GM19238 (cell line): ENCODE measurements around the gene AHRR.
"Not testable (repeated sequence)": the region's sequence is repeated elsewhere in the genome, so short reads cannot be mapped to it uniquely, and the experiment has no call there.

ENCODE experiments used
- DNase-seq: peaks from one replicate; pipeline ENCODE4 v3.0.0; 2011; ENCODE audit warnings: low spot score; ENCODE audit not compliant: insufficient read length

AHRR gene

DNA sequence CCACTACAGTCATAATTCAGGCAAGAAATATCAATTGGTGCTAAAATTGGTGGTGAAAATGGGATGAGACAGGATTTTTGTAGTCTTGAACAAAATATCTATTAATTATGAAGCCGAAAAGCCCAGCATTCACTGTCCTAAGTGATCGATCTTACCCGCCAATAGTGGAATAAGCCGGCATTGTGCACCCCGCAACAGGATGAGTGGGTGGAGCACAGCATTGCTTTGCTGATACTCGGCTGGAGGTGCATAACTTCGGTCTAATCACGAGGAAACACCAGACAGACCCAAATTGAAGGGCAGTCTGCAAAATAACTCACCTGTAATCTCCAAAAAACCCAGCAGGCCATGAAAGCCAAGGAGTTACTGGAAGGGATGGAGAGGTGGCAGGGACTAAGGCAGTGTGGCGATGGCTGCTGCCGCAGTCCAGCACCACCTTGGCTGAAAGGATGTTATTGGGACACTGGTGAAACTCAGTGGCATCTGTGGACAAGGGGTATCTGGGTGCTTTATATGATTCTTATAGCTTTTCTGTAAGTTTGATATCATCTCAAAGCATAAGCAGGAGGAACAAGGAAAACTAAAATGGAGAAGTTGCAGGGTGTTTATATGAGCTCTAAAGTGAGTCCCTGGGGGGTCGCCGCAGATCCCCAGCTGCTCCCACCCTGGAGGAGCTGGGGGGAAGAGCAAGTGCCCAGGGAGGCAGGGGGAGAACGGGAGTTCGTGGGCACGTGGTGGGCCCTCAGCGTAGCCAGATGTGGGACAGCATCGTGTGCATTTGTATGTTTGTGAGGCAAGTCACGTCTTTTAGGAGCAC, 45.2 kb downstream of the AHRR start:
- no peak for DNase-seq

DNA sequence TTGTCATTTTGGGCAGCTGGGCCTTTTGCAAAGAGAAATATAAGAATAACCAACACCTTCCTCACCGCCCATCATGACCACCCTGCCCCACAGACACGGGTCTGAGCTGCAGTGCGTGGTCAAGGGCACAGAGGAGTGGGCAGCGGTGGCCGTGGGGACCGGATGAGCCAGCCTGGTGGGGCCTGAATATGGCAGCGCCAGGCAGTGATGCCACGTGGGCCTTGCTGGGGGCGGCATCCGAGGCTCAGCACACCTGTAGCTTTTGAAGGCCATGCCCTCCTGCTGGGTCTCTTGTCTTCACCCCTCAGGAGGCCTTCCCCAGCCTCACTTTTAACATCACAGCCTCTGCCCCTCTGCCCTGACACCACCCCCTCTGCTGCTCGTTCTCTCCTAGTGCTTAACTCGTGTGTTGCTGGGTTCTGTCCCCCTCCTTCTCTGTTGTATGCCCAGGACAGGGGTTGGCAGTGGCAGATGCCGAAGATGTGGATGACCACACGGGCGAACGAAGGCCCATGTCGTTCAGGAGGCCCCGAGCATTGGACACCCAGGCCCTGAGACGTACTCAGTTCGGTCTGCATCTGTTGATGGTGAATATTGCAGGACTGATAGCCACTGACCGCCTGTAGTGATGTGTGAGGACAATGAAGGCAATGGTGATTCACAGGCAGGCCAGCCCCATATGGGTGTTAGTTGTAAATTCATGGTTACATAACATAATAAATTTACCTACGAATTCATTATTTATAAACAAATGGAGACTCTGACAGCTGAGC, 46.0 kb downstream of the AHRR start:
- DNase-seq, result no peak

DNA sequence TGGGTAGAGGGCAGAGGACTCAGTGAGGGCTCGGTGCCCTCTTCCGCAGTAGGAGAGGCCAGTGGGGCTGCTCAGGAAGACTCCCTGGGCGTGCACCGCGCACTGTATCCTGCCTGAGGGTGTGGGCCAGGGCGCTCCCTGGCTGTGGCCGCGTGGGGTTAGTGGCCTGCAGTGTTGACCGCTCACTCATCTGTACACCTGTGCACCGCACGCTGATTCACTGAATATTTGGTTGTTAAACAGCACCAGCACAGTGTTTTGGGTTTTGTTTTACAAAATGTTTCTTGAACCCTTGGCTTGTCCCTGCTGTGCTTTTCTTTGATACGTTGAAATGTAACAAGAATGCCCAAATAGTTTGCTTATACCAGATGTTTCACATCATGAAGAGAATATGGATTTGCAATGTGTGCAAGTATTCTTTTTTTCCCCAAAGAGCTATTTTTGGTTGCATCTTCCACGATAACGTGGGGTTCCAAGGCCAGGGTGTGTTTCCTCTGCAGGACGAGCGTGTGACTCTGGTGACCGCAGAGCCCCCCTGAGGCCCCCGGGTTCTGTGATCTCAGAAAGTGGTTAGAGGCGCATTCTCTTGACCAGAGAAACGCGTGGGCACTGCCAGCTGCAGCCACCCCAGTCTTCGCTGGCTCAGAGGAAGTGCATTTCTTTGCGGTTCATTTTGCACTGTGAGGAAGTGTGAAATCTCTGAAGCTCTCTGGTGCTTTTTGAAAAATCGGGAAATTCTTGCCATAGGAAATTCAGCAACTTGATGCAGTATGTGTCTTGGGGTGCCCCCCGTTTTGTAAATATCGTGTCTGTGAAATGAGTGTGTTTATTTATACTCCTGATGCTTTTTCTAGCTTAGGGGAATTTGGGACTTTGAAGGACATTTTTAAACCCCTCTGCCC, 46.9 kb downstream of the AHRR start:
- peak; percentile 60 for DNase-seq

DNA sequence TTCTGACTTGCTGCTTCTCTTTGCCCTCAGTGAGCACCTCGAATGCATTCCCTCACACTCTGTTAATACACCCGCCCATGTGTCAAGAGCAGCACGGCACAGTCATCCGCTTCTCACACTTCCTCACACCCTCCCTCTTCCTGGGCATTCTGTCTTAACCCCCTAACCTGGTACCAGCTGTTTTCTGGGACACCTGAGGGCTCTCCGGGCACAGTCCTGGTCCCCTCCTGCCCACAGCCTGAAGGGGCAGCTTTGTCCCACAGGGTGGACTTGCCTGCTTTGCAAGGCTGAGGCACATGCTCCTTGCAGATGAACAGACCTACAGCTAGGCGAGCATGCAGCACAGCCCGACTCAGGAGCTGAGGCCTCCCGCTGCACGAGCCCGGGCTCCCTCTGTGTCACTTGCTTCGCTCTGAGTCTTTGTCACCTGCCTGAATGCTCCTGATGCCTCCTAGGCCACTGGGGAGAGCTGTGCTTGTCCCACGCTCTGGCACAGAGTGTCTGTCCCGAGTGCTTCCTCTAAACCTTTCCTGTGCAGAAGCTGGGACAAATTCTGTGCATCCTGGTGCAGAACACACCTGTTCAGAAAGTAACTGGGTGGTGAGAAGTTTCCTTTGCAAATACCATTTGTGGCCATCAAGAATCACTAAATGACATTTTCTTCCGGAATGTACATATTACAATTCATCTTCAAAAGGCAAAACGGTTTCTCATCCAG, 47.8 kb downstream of the AHRR start:
- no peak for DNase-seq

DNA sequence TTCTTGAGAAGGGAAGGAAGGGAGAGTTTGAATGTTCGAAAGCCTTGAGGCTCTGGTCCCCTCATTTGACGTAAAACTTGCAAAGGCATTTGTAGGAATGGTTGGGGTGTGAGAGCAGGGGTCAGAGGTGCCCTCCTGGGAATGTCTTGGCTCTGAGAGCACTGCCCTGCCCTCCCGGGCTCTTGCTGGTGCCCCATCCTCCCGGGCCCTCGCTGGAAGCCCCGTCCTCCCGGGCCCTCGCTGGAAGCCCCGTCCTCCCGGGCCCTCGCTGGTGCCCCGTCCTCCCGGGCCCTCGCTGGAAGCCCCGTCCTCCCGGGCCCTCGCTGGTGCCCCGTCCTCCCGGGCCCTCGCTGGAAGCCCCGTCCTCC, 48.3 kb downstream of the AHRR start:
- DNase-seq, result not testable (repeated sequence)

DNA sequence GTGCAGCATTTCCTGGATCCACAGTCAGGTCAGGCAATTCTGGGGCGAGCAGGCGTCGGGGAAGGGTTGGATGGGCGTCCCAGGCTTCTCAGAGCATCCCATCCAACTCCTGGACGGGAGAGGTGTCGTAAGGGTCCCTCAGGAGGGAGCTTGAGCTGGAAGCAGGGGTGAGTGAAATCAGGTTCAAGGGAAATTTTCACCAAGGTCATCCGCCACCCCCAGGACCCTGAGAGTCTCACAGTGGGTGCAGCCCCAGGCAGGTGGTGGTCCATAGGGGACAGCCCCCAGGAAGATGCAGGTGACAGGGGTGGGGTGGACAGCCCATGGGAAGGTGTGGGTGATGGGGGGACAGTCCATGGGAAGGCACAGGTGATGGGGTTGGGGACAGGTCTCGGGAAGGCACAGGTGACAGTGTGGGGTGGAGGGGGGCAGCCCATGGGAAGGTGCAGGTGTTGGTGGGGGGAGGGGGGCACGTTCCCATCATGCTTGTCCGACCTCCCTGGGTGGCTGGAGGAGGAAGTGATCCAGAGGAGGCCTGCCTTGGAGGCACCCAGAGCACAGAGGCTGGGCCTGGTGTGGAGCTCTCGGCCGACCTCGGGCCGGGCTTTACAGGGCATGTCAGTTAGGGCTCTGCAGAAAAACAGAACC, 48.9 kb downstream of the AHRR start:
- no peak for DNase-seq

DNA sequence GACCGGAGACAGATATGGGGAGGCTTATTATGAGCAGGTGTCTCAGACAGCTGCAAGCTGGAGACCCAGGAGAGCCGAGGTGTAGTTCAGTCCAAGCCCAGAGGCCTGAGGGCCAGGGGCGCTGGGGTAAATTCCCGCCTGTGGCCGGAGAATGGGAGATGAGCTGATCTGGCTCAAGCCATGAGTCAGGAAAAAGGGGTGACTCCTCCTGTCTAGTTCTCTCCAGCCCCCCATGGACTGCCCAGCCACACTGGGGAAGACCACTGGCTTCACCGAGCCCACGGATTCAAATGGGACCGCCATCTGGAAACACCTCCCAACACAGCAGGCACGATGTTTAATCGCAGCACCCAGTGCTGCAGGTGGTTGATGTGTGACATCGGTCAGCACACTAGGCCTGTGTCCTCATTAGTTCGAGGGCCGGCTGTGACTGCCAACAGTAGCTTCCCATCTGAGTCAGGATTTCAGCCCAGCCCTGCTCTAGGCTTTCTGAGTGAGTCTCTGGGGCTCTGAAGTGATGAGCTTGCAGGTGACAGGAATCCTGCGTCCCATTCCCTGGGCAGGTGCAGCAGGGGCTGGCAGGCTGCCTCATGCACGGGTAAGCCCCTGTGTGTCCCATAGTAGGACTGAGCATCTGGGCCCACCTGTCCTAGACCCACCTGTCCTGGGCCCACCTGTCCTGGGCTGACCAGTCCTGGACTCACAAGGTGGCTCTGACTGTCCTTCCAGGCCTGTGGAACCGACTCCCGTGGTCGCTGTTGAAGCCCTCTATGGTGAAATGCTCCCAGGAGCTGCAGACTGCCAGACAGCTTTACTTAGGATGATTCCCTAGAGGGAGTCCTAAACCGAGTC, 49.7 kb downstream of the AHRR start:
- DNase-seq, result no peak

DNA sequence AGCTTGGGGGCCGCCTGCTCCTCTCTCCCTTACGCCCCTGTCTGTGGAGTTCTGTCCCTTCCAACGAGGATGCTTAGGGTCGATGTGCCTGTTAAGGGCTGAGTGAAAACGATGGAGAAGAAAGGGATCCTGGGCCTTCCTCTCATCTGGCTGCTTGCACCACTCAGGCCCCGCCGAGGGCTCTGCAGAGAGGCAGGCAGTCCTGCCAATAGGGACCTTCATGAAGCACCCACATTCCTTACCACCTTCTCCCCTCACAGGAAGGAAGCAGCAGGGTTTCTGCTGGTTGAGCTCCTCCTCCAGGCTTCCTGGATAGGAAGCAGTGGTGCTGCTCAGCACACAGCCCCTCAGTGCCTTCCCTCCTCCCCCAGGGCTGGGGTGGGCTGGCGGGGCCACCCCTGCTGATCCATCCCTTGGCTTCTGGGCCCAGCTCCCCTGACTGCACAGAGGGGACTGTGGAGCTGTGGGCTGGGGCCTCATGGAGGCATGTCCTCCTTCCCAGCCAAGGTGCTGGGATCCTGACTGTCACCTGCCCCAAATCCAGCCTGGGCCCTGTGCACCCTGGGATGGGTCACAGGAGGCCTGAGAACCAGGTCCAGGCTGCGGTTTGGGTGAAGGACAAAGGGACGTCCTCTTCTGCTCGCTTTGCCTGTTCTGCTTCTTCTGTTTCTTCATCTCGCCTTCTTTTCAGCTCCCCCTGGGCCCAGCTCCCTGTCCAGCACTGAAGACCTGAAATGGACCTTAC, 50.5 kb downstream of the AHRR start:
- no peak for DNase-seq

DNA sequence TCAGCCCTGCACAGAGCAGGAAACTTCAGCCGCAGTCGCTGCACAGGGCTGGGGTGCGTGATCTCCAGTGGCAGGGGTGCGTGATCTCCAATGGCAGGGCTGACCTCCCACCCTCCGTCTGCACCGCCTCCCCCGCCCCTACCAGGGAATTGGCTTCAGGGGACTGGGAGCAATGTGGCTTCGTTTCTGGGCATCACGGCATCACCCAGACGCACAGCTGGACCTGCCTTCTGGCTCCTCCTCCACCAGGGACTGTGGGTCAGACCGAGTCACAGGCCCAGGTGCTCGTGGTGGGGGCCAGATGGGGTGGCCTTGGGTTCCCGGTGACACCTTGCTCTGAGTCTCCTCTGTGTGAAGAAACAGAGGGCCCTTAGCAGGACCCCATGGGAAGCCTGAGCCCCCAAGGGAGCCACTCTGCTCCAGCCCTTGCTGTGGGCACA, 51.1 kb downstream of the AHRR start:
- no peak for DNase-seq

DNA sequence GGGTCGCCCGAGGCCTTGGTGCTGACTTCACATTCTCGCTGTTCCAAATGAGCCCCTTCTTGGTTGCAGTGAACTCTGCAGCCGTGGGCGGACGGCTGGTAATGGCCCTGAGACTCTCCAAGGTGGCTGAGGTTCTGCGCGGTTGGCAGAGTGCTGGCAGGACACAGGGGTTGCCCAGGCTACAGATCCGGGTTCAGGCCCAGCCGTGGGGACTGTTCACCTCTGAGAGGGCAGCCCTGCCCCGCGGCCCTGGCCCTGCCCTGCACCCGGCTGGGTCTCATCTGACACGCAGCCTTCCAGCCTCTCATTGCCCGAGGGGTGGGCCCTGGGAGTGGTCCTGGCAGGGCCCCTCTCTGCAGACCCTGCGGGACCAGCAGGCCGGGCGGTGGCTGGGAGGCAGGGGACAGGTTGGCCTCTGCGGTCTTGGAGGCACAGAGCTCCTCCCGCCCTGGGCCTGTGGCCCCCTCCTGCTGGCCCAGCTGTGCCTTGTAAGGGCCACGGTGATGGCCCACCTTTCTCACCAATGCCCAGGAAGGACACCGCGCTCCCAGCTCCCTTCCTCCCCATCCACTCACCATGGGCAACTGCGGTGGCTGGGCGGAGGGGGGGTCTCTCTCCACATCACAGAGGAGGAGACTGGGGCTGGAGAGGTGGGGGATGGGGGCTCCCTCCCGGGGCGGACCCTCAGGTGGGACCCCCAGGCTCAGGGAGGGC, 51.6 kb downstream of the AHRR start:
- DNase-seq, result no peak

DNA sequence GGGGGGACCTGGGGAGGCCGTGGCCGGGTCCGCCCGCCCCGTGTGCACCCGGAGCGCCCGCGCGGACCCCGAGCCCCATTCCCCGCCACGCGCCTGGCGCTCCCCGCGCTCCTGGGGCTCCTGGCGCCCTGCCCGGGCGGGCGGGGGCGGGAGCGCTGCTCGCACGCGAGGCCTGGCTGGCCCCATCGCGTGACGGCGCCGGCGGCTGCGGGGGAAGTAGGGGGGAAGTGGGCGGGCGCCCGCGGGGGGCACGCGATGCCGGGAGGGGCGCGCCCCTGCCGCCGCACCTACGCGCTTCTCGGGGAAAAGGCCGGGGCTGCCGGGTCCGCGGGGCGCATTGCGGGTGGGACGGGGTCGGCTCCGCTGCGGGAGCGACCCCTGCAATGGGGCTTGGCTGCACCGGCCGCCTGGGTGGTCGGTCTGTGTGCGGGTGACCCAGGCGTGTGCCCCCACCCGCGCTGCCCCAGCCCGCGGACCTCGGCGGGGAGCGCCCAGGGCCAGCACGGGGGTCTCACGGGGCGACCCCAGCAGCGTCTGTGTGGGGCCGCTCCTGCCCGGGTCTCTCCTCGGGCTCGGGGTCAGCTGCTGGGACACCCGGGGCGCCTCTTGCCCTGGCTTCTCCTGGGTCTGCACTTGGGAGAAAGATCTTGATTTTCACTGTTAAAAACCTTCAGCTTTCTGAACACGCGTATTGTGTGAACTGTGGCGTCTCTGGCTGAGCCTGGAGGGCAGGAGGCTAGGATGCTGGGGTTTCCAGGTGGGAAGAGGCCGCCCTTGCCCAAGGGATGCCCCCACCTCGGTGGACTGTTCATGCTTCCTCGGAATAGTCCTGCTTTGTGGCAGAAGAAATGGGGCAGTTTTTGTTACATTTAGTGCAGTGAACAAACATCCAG, 52.4 kb downstream of the AHRR start:
- peak; percentile 80 for DNase-seq

DNA sequence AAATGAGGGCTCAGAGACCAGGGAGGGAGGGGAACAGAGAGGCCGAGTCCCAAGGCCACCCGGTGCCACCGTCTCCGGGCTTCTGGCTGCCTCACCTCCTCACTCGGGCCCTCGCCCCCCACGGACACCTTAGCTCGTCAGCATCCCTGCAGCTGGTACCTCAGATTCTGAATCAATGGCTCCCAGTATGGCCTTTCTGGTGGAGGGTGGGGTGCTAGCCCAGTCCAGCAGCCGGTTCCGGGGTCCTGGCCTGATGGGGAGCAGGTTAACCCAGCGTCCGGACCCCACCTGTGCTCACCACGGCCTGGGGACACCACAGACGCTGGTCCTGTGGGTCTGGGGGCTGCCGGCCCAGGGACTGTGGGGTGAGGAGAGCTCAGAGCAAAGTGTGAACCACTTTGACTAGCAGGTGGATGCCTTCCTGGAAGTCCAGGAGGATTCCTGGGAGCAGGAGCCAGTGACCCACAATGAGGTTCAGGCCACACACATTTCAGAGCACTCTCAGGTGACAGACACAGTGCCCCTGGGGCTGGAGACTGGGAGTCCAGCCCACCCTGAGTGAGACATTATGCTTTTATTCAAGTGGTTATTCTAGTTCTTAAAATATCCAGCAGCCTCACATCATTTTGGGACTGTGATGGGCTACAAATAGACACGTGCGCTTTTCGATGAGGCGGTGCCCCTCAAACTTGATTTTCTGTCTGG, 53.3 kb downstream of the AHRR start:
- DNase-seq, result no peak

DNA sequence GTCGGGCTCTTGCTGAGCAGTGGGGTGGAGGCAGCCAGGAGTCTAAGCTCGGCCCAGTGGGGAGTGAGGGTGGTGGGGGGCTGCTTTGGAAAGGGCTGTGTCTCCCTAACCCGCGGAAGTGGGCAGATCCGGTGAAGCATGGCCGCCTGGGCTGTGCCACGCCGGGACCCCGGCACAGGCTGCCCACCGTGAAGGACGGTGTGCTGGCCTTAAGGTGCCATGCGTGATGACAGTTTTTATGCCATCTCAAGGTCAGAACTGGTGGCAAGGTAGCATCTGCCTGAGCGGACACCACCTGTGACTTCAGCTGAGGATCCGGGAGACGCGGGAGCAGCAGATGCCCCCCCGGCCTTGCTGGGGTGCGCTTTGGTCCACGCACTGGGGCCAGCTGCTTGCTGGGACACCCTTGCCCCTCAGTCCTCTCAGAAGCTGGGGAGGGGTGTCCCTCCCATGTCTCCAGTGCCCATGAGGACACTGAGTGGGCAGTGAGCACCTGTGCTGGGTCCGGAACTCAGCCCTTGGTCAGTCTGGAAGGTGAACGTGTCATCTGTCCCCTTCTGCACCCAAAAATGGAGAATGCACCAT, 53.9 kb downstream of the AHRR start:
- no peak for DNase-seq

DNA sequence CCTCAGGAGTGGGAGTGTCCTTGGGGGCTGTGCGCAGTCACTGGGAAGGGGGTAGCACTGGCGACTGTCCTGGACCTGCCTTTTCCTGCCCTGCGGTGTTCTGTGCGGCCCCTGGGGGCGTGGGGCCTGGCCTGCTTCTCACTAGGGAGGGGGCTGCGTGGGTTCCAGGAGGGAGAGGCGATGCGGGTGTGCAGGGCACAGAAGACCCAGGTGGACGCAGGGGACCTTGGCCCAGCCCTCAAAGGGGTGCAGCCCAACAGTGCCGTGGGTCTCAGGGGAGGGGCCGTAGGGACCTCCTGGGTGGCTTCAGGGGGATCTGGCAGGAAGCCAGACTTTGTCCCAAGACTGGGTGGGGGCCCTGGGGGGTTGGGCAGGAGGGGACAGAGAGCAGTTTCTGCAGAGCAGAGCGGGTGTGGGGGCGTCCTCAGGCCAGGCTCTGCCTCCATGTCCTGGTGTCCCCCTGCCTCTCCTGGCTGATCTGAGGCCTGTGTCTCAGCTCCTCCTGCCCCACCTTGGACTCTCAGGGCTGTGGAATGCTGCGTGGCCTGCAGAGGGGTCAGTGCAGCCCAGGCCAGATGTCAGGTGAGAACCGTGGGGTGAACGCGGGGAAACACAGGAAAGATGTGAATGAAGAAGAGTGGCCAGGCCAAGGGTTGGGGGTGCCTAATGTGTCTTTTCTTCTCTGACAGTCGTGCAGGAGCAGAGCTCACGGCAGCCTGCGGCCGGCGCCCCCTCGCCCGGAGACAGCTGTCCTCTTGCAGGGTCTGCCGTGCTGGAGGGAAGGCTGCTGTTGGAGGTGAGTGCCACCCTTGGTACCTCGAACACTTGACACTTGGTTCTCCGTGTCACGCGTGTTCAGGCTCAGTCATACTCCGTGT, 54.6 kb downstream of the AHRR start:
- DNase-seq, result no peak

DNA sequence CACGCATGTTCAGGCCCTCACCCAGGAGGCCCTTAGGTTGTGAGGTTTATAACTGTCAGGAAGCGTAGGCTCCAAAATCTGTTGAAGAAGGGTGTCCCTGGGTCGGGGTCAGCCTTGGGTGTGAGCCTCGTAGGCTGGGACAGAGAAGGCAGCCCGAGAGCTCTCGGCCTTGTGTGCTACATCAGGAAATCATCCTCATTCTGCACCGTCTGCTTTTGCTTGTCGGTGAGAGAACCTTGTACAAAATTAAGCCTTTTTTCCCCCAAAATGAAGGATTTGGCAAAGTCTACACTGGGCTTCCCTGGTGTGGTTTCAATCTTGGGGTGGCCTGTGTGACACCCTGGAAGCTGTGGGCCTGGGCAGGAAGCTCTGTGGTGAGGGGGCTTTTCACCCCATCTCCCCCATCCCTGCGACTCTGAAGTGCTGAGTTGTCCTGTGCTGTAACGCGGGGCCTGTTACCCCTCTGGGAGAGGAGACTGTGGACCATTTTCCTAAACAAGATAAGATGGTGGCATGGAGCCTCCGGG, 55.3 kb downstream of the AHRR start:
- no peak for DNase-seq
